GM21526 (cell line): ENCODE measurements around the gene GGT7.
A peak's percentile ranks its signal among the peaks of the same experiment; 100 is the strongest.
"Not testable (repeated sequence)": the region's sequence is repeated elsewhere in the genome, so short reads cannot be mapped to it uniquely, and the experiment has no call there.

Source experiments
- ATAC-seq: cut with Tn5 transposase; IDR thresholded peaks from one replicate; pipeline ENCODE4 v1.9.1; 2021; ENCODE audit warnings: moderate library complexity; ENCODE audit not compliant: unreplicated experiment, low FRiP score

The GGT7 gene

GRCh38 chr20:34849778-34850177, 22.9 kb downstream of the GGT7 start:
- no peak for ATAC-seq

- no peak for ATAC-seq
These were observed 24.1 kb downstream of the GGT7 start for GRCh38 chr20:34848597-34848996.

GRCh38 chr20:34843421-34843820, 29.2 kb downstream of the GGT7 start:
- no peak for ATAC-seq

GRCh38 chr20:34842143-34842542, 30.5 kb downstream of the GGT7 start:
- no peak for ATAC-seq

GRCh38 chr20:34834459-34834893, 38.2 kb downstream of the GGT7 start:
- ATAC-seq, result no peak

- no peak for ATAC-seq
These were observed 40.7 kb downstream of the GGT7 start for GRCh38 chr20:34831936-34832335.

- ATAC-seq, result no peak
These were observed 43.5 kb downstream of the GGT7 start for GRCh38 chr20:34829191-34829590.

GRCh38 chr20:34825530-34826362, 46.9 kb downstream of the GGT7 start, which contains the start of gene NCOA6:
Gene NCOA6, minus strand, starts transcription at chr20:34825651. Its CDS starts 43,296 bp downstream, at chr20:34782355.
- ATAC-seq, result peak; percentile 45

- peak; percentile 50 for ATAC-seq
These were observed 47.7 kb downstream of the GGT7 start for GRCh38 chr20:34824806-34825529.

GRCh38 chr20:34824452-34824805, 48.2 kb downstream of the GGT7 start:
- peak; percentile 49 for ATAC-seq

- no peak for ATAC-seq
These were observed 48.6 kb downstream of the GGT7 start for GRCh38 chr20:34824026-34824425.

GRCh38 chr20:34820805-34821578, 51.7 kb downstream of the GGT7 start:
- no peak for ATAC-seq

- no peak for ATAC-seq
These were observed 54.9 kb downstream of the GGT7 start for GRCh38 chr20:34817801-34818200.

GRCh38 chr20:34817072-34817471, 55.6 kb downstream of the GGT7 start:
- ATAC-seq, result no peak

- no peak for ATAC-seq
These were observed 57.0 kb downstream of the GGT7 start for GRCh38 chr20:34815636-34816035.

- no peak for ATAC-seq
These were observed 64.1 kb downstream of the GGT7 start for GRCh38 chr20:34808583-34808982.

- not testable (repeated sequence) for ATAC-seq
These were observed 64.7 kb downstream of the GGT7 start for GRCh38 chr20:34807944-34808465.

- no peak for ATAC-seq
These were observed 66.4 kb downstream of the GGT7 start for GRCh38 chr20:34806255-34806654.

- ATAC-seq, result no peak
These were observed 73.8 kb downstream of the GGT7 start for GRCh38 chr20:34798871-34799270.

- no peak for ATAC-seq
These were observed 74.3 kb downstream of the GGT7 start for GRCh38 chr20:34798328-34798727.
